DMS53 (cell line): ENCODE data around the gene PEMT.
"Not testable (repeated sequence)": the region's sequence is repeated elsewhere in the genome, so short reads cannot be mapped to it uniquely, and the experiment has no call there.

Source experiments
- DNase-seq: peaks from one replicate; lab custom pipeline; 2025; lab: John Stamatoyannopoulos, UW

Gene PEMT, protein sequence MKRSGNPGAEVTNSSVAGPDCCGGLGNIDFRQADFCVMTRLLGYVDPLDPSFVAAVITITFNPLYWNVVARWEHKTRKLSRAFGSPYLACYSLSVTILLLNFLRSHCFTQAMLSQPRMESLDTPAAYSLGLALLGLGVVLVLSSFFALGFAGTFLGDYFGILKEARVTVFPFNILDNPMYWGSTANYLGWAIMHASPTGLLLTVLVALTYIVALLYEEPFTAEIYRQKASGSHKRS

DNA sequence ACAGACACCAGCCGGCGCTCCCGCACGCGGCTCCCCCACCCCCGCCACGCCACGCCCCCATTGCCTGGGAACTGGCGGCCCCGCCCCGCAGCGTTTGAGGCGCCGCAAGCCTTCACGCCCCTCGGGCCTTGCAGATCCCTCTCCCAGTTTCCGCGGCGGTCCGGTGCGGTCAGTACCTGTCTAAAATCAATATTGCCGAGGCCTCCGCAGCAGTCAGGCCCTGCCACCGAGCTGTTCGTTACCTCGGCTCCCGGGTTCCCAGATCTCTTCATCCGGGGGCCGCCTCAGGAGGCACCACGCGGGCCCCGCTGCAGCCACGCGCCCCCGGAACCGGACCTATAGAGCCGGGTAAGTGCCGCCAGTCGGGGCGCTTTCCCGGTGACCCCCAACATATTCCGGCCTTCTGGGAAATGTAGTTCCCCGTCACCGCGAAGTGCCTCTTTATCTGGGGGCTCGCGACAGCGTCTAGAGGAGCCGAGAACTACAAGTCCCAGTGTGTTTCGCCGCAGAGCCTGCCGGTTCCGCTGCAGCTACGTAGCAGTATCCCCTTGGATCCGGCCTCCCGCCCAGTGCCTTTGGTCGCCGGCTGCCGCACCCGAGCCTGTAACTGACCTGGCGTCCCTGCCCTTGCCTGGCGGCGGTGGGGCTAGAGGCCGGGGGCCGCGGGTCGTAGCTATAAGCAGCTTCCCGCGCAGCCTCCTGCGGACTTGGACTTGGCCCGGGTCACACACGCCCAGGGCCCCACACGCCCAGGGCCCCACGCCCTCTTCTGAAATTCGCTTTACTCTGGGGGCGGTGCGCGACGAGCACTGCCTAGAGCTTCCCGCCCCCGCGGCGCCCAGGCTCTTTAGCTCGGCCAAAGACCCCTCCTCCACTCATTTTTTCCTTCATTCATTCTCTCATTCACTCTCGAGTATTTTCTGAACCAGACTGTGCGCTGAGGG, at the start of gene PEMT:
TSS of gene PEMT (minus strand) at position 354 of the 944 bp plus-strand sequence. CDS start at position 272, 82 bp downstream.
- DNase-seq = peak; percentile 98

DNA sequence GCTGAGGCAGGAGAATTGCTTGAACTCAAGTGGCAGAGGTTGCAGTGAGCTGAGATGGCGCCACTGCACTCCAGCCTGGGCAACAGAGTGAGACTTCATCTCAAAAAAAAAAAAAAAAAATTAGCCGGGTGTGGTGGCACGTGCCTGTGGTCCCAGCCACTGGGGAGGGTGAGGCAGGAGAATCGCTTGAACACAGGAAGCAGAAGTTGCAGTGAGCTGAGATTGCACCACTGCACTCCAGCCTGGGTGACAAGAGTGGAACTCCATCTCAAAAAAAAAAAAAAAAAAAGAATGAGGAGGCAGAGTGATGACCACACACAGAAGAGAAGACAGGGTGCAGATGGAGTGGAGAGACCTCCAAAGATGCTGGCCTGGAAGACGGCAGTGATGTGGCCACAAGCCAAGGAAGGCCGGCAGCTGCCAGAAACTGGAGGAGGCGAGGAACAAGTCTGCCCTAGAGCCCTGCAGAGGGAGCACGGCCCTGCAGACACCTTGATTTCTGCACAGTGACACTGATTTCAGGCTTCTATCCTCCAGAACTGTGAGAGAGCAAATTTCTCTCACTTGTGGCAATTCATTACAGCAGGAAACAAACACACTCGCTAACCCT, 48.3 kb upstream of the PEMT start:
- DNase-seq = not testable (repeated sequence)

DNA sequence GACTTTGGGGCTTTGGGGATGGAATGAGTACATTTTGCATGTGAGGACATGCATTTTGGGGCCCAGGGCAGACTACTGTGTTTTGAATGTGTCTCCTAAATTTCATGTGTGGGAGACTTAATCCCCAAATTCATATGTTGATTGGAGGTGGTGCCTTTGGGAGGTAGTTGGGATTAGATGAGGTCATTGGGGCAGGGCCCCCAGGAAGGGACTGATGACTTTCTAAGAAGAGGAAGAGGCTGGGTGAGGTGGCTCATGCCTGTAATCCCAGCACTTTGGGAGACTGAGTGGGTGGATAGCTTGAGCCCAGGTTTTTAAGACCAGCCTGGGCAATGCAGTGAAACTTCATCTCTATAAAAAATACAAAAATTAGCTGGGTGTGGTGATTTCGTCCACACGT, 47.0 kb upstream of the PEMT start:
- DNase-seq = no peak

DNA sequence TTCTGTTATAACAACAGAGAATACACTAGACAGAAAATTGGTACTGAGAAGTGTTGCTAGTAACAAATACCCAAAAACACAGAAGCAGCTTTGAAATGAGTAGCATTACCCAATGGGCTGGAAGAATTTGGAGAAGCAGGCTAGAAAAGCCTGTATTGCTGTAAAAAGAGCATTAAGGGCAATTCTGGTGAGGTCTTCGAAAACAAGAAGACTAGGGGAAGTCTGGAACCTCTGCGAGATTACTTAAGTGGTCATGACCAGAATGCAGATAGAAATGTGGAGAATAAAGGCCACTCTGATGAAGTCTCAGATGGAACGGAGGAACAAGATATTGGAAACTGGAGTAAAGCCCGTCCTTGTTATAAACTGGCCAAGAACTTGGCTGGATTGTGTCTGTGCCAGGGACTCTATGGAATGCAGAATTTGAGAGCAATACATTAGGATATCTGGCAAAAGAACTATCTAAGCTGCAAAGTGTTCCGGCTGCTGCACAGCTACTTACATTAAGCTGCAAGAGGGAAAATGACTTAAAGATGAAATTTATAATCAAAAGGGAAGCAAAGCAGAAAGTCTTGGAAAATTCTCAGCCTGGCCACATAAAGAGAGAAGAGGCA, 44.9 kb upstream of the PEMT start:
- DNase-seq = no peak

DNA sequence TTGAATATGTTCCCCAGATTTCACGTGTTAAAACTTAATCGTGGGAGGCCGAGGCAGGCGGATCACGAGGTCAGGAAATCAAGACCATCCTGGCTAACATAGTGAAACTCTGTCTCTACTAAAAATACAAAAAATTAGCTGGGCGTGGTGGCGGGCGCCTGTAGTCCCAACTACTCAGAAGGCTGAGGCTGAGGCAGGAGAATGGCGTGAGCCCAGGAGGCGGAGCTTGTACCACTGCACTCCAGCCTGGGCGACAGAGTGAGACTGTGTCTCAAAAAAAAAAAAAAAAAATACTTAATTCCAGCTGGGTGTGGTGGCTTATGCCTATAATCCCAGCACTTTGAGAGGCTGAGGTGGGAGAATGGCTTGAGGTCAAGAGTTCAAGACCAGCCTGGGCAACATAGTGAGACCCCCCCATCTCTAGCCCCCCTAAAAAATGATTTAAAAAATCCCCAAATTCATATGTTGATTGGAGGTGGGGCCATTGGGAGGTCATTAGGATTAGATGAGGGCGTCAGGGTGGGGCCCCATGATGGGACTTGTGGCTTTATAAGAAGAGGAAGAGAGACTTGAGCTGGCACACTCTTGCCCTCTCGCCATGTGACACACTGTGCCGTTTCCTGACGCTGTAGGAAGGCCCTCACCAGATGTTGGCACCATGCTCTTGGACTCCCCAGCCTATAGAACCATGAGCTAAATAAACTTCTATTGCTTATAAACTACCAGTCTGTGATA, 44.2 kb upstream of the PEMT start:
- DNase-seq = not testable (repeated sequence)

DNA sequence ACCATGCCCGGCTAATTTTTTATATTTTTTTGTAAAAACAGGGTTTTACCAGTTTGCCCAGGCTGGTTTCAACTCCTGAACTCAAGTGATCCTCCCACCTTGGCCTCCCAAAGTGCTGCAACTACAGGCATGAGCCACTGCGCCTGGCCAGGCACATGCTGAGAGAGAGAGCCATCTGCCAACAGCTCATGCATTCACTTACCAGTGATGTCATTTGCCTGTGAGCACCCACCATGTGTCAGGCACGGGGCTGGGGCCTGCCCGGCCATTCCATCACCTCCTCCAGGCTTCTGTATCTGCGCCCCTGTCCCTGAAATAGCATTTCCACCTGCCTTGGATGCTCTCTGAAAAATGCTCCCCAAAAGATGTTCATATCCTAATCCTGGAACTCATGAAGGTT, 43.6 kb upstream of the PEMT start:
- DNase-seq = no peak

DNA sequence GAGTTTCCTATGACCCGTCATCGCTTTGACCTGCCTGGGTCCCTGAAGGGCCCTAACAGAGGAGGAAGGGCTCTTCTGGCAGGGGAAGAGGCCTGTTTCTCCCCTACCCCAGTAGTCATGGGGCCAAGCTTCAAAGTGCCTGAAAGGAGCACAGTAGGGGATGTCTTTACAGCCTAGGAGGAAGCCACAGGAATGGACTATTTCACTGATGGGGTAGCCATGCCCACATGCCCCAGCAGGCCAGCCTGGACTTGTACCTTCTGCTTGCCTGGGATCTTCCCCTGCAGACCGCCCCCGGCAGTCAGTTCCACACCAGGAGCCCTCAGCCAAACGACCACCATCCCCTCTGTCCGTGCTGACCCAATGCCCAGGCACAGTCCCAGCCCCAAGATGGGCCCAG, 41.8 kb upstream of the PEMT start:
- DNase-seq = no peak

DNA sequence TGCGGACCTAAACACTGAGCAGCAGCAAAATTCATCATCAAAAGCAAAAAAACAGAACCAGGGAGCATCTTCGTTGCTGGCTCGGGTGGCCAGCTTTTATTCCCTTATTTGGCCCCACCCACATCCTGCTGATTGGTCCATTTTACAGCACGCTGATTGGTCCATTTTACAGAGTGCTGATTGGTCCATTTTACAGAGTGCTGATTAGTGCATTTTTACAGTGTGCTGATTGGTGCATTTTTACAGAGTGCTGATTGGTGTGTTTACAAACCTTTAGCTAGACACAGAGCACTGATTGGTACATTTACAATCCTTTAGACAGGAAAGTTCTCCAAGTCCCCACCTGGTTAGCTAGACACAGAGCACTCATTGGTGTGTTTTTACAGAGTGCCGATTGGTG, 41.2 kb upstream of the PEMT start:
- not testable (repeated sequence) for DNase-seq

DNA sequence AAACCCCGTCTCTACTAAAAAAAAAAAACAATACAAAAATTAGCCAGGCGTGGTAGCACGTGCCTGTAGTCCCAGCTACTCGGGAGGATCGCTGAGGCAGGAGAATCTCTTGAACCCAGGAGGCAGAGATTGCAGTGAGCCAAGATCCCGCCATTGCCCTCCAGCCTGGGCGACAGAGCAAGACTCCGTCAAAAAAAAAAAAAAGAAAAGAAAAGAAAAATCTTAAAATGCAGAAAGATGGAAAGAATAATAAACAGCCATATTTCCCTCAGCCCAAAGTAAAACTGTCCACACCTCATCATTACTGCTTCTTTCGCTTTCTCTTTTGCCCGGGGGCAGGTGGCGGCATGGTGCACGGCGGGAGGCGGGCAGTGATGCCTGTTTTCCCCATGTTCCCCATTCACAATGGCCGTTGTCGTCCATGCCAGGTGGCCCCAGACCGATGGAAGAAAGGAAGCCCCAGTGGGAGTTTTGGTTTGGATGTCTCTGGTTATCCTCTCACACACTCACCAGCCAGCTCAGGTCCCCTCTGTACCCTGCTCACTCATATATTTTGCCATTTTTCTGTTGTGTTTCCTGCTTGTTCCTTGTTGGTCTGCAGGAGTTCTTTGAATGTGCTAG, 37.0 kb upstream of the PEMT start:
- peak; percentile 68 for DNase-seq

DNA sequence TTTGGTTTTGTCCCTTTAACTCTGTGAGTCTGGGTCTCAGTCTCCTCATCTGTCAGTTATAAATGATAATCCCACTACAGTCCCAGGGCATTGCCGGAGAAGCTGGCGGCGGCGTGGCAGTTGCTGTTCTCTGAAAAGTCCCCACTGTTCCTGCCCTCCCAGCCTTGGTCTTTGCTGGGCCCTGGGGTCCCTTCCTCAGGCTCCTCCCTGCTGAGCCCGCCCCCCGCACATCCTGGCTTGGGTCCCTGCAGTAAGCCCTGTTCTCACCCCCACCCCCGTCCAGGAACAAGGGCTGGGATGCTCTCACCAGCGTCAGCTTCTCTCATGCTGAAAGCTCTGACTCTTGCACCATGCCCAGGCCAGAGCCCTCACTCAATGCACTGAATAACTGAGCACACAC, 35.3 kb upstream of the PEMT start:
- no peak for DNase-seq

DNA sequence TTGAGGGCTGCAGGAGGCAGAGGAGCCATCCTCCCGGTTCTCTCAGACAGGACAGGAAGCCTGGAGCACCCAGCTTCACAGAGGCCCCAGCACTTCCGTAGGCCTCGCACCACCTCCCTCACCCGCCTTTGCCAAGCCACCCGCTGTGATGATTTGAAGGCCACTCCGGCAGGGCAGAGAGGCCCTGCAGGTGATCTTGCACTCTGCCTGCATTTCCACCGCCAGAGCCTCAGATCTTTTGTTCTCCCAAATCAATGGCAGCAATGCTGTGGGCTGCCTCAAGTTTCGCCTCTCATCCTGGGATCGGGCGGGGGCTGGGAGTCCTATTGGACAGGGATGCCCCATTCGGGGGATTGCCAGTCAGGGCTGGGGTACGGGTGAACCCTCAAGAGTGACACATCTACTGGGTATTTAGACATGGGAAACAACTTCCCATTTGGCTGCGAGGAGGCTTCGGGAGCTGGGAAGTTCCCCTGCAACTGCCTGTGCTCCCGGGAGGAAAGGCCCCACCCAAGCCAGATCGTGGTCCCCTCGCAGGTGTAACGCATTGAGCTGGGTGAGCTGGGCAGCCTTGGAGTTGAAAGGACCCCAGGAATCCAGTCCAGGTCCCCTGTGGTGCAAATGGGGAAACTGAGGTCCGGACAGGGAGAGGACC, 34.8 kb upstream of the PEMT start:
- DNase-seq = peak; percentile 14

DNA sequence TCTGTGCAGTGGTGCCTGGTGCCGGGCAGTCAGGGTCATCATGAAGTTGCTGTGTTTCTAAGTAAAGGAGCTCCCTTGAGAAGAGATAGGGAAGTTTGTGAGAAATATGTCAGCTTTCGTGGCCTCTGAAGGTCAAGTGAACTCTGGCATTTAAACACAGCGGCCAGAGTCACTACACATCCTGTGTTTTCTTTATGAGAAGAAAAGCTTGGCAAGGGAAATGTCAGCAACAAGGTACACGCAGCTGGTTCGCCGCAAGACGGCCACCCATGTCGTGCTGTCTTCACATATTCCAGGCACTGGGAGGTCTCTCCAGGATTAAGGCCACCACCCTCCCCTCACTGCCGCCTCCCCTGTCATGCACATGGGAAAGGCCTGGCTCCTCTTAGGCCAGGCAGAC, 33.2 kb upstream of the PEMT start:
- DNase-seq = no peak

DNA sequence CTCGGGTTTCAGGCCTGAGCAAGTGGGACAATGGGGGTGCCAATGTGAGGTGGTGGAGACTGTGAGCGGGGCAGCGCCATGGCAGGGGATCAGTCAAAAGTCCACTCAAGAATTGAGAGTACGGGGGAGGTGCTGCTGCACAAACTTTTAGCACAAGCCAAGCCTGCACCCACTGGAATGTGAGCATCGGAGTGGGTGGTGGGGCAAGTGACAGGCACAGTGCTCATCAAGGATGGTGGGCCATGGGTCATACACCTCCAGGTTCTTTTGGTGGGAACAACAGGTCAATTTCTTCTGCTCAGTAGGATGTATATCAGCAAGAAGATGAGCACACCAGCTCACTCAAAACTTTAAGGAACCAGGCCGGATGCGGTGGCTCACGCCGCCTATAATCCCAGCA, 32.4 kb upstream of the PEMT start:
- no peak for DNase-seq

DNA sequence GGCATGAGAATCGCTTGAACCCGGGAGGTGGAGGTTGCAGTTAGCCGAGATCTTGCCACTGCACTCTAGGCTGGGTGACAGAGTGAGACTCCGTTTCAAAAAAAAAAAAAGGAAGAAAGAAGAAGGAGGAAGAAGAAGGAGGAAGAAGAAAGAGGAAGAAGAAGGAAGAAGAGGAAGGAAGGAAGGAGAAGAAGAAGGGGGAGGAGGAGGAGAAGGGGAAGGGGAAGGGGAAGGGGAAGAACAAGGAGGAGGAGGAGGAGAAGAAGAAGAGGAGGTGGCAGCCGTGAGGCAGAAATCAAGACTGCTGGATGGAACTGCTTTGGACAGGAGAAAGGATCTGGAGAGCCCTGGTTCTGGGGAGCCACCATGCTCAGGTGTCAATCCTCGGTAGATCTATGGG, 29.7 kb upstream of the PEMT start:
- no peak for DNase-seq

DNA sequence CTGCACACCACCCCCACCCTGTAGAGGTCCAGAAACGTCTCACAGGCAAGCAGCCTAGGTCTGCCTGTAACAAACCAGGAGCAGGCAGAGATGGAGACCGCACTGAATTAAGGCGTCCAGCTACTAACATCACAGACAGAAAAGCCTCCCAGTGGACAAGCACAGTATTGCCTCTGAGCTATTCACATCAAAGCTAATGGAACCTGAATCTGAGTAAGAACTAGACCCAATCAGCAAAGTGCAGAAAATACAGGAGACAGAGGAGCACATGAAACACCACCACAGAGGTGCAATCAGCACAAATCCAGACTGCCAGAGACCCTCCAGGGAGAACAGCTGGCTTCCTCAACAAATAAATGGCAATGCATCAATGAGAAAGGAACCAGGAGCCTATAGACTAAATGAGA, 22.2 kb upstream of the PEMT start:
- DNase-seq = peak; percentile 83

DNA sequence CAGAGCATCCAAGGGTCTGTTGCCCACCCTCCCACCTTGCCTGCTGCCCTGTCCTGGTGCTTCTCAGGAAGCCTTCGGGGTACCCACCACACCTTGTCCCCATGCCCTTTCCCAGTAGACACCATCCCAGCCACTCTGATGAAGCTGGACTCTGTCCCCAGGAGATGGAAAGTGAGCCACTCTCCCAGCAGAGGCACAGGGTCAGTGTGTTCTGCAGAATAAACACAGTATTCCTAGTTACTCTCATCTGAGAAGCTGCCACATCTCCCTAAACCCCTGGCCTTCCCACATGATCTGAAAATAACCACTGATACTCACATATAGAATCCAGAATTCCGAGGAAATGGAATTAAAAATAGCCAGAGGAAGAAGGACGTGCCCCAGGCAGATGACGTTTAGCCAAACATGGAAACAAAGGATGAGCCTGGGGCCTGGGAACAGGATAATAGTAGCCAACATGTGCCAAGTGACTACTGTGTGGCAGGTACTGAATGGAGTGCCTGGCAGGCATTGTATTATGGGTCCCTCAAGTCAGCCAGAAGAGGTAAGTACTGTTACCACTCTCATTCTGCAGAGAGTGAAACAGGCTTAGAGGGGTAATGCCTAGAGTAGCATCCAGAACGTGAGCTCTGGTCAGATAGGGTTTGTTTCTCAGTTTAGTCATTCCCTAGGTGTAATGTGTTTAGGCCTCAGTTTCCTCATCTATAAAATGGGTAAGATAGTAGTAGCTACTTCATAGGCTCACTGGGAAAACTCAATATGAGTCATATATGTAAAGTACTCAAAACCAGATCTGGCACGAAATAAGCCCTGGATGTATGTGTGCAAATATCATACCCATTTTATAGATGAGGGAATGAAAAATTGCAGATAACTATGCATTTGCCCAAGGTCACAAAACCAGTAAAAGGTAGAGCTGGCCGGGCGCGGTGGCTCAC, 20.8 kb upstream of the PEMT start:
- DNase-seq = no peak

DNA sequence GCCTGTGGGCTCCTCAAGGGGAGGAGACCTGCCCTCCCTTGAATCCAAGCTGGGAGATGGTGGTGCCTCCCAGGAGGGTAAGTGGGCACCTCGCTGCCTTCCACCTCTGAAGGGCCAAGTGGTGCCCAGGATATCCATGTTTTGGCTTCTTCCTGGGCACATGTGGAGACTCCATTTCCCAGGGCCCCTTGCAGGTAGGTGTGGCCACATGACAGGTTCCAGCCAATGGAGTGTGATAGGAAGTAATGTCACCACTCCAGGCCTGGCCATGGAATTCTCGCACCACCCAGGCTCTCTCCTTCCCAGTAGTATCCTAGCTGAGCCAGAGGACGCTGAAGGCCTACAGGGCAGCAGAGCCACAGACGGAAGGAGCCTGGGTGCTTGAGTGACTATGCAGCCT, 17.6 kb upstream of the PEMT start:
- peak; percentile 32 for DNase-seq

DNA sequence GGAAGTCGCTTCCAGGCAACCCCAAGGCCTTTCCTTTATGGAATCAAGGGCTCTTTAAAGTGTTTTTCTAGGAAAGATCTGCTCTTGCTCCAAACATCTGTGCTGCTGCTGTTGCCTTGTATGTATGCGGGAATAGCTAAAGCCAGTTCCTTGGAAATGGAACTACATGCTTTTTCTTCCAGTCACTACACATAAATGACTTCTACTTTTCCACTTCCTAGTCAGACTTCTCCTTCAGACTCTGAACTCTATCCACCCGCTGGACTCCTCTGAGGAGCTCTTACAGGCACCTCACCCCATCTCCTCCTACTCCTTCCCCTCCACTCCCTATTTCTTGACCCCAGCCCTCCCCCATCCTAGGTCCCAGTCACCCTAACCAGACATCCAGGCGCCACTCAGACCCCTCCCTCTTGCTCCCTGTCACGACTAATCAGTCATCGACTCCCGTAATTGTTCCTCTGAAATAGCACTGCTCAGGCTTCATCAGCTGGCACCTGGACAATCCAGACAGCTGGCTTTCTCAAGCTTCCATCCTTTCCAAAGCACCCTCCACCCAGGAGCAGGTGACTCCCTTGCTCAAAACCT, 15.0 kb upstream of the PEMT start:
- no peak for DNase-seq

DNA sequence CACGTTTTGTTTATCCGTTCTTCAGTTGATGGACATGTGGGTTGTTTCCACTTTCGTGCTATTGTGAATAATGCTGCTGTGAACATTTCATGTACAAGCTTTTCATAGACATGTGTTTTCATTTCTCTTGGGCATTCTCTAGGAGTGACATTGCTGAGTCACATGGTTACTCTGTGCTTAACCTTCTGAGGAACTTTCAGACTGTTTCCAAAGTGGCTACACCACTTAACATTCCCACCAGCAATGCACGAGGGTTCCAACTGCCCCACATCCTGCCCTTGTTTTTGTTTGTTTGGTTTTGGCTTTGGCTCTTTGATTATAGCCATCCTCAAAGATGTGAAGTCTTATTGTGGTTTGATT, 14.2 kb upstream of the PEMT start:
- no peak for DNase-seq
